HG03039 (cell line): ENCODE data around the gene REEP3.
A peak's percentile ranks its signal among the peaks of the same experiment; 100 is the strongest.

Experiments
- ATAC-seq: cut with Tn5 transposase; IDR thresholded peaks from one replicate; pipeline ENCODE4 v1.9.1; 2021; ENCODE audit warnings: mild to moderate bottlenecking, moderate library complexity; ENCODE audit not compliant: unreplicated experiment

Gene REEP3

GRCh38 chr10:63505562-63505961 lies 15.6 kb upstream of the REEP3 start:
- ATAC-seq: no peak

DNA sequence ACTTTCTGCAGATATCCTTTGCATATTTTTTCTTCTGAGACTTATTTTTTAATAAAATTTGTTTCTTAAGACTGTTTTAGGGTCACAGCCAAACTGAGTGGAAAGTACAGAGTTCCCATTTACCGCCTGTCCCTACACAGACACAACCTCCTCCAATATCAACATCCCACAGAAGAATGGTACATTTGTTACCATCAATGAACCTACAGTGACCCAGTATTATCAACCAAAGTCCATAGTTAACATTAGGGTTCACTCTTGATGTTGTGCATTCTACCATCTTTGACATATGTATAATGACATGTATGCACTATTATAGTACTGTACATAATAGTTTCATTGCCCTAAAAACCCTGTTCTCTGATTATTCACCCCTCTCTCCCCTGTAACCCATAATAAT lies 14.6 kb upstream of the REEP3 start:
- no peak for ATAC-seq

GRCh38 chr10:63515002-63515763 lies 6.0 kb upstream of the REEP3 start:
- ATAC-seq: no peak

GRCh38 chr10:63516207-63516606 lies 5.0 kb upstream of the REEP3 start:
- ATAC-seq: no peak

DNA sequence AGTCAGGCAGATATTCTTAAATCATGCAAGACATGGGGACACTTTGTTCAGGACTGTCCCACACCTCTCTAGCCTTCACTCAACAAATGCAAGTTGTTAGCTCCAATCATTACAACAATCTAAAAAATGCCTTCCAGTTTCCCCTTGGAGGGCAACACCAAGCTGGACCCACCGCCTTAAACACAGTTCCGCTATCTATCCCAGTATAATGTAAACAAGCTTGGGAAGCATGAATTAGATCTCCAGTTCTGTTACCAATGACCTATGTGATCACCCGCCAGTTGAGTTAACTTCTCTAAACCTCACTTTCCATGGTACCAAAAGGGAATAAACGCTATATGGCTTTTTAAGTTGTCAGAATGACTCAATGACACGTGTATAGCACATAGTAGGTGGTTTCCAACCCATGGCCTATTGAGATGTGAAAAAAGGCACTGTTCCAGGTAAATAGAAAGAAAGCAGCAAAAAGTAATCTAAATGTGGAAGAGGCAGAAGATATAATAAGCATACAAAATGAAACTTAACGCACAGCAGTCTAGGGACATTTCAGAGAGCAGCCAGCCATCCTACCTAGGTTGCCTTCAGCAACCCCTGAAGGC lies 2.4 kb upstream of the REEP3 start:
- ATAC-seq: no peak

- peak; percentile 59 for ATAC-seq
Observed at GRCh38 chr10:63521416-63522276, 445 bp downstream of the REEP3 start.

- no peak for ATAC-seq
Observed at GRCh38 chr10:63522277-63522687, 1.1 kb downstream of the REEP3 start.

DNA sequence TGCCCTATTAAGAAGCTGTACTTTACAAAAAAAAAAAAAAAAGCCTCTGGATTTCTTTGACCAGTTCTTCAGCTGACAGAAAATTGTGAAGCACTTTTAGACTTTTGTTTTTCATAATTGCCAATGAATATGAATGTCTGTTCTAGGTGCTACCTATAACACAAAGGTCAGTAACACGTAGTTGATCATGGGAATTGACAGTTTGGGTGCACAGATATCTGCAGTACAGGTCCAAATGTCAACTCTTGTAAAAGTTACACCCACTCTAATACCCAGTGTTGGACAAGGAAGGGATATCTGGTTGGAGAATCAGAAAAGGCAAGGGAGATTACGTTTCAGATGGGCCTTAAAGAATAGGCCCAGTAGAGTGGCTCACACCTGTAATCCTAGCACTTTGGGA lies 1.8 kb downstream of the REEP3 start:
- ATAC-seq: no peak

DNA sequence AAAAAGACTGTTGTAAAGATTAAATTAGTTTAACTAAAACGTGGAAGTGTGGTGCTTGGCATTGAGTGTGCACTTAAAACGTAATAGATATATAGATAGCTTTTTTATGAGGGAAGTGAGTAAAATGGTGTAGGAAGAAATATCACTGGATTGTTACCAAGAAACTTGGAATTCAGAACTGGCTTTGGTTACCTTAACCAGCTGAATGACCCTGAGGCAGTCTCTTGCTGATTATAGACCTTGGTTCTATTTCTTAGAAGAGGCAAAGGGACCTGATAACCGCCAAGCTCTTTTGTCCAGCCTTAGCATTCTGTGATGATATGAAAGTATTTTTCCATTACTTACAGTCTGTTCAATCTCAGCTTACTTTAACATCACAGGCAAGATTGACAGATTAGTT lies 3.8 kb downstream of the REEP3 start:
- ATAC-seq: no peak

DNA sequence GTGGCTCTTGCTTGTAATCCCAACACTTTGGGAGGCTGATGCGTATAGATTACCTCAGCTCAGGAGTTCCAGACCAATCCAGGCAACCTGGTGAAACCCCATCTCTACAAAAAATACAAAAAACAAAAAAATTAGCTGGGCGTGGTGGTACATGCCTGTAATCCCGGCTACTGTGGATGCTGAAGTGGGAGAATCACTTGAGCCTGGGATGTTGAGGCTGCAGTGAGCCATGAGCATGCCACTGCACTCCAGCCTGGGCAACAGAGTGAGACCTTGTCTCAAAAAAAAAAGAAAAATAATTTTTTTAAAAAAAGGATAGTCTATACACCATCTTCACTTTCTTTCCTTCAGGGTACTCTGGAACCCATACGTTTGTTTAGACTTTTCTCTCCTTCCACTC lies 6.2 kb downstream of the REEP3 start:
- no peak for ATAC-seq

GRCh38 chr10:63528084-63528744 lies 7.0 kb downstream of the REEP3 start:
- no peak for ATAC-seq

DNA sequence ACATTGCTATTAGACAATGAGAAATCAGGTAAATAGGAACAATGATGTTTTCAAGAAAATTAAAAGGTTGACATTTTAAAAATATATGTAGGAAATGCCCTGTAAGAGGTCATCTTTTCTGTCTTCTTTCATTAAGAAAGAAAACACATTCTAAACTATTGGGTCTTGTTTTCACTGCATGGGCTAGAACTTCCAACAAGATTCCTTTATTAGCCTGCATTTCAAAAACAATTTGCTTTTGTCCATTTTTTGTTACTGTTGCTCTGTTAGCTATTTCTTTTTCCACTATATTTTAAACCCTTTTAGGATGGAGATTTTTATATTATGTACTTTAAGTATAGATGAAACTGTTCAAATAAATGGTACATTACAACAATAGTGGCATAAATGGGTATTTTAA lies 9.2 kb downstream of the REEP3 start:
- no peak for ATAC-seq

GRCh38 chr10:63534723-63535122 lies 13.5 kb downstream of the REEP3 start:
- no peak for ATAC-seq

GRCh38 chr10:63536698-63537097 lies 15.5 kb downstream of the REEP3 start:
- no peak for ATAC-seq

GRCh38 chr10:63537536-63537935 lies 16.3 kb downstream of the REEP3 start:
- no peak for ATAC-seq

- ATAC-seq: no peak
Observed at GRCh38 chr10:63539377-63539776, 18.2 kb downstream of the REEP3 start.

GRCh38 chr10:63539994-63540393 lies 18.8 kb downstream of the REEP3 start:
- no peak for ATAC-seq

GRCh38 chr10:63542835-63543575 lies 21.8 kb downstream of the REEP3 start:
- ATAC-seq: no peak

DNA sequence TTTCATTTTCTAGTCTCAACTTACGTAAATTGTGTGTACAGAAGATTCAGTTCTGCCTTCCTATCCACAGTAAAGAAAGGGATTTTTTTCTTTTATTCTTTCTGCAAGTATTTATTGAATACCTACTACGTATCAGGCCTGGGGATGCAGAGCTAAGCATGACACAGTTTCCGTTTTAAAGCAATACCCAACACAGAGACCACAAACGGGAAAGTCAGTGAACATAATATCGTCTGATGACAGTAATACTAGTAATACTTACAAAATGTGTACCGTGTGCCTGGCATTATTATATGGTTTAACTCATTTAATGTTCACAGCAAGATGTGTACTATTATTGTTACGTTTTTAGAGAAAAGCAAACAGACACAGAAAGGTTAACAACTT lies 22.4 kb downstream of the REEP3 start:
- ATAC-seq: no peak

GRCh38 chr10:63544418-63544817 lies 23.2 kb downstream of the REEP3 start:
- no peak for ATAC-seq
